ENCODE data around the gene TNFRSF8. TPM values are rescaled to one million over a fixed set of nuclear protein-coding genes. Genes with fewer than 3 reads are reported as not detected.

Gene TNFRSF8
- total and polyA plus RNA-seq, 2 of the 13 experiments (the other 11 are each of a cell fraction or from before 2014, with no cell fraction given): not detected

- TF ChIP-seq ZNF329 (CRISPR knock-in tag; IDR thresholded peaks at IDR 0.05; ENCODE audit: low read depth) (no peak), TFDP2 (CRISPR knock-in tag; IDR thresholded peaks at IDR 0.05) (no peak), ZNF598 (CRISPR knock-in tag; IDR thresholded peaks at IDR 0.05; ENCODE audit: borderline replicate concordance) (no peak)
Observed at GRCh38 chr1:12127206-12127810, 64.2 kb downstream of the TNFRSF8 start (continued).

- in situ Hi-C loops (cut with HindIII; ENCODE audit: extremely low pct_ligation_motif_present, low pct_unique_long_range_greater_than_20kb) (no loop called here), intact Hi-C loops (cut with micrococcal nuclease; ENCODE audit: unreplicated experiment) (no loop called here)
- no peak overlapping the region for H3K27ac ChIP-seq (ENCODE audit: extremely low read length, insufficient read depth, low read length)
- no peaks in the 10 kb centered on the region for H3K9me3 ChIP-seq (ENCODE audit: low read length)
- H3K79me2 ChIP-seq (ENCODE audit: insufficient read depth, low read length): no peaks in the 10 kb centered on the region
- WGBS (ENCODE audit: low lambda C conversion rate): 56% methylated on average over 6 of the region's 15 CpGs
- no peak for FAIRE-seq
- H3K4me1 ChIP-seq (ENCODE audit: insufficient read depth, low read length): peaks cover 25% of the 10 kb centered on the region
- no peak overlapping the region for H3K4me3 ChIP-seq (replicated peaks in 1 of 3; ENCODE audit: insufficient read depth in 1 of 3, low read depth in 2 of 3, low read length in 3 of 3)
- ChIA-PET CTCF (ENCODE audit: low intra/inter-chr PET ratio, low total read pairs) (no interaction called here), POLR2A (no interaction called here)
- peaks cover 5 to 25% of the 10 kb centered on the region in 2 experiments for H3K27me3 ChIP-seq (ENCODE audit: control insufficient read depth in 1 of 2, insufficient read depth in 2 of 2, low read length in 2 of 2)
- no peaks in the 10 kb centered on the region for H3K36me3 ChIP-seq (replicated peaks in 1 of 2; ENCODE audit: control insufficient read depth in 1 of 2, insufficient read depth in 2 of 2, low read length in 2 of 2)
- no peak overlapping the region for H2AFZ ChIP-seq (ENCODE audit: low read length)
- H4K20me1 ChIP-seq (ENCODE audit: insufficient read depth, low read length): no peaks in the 10 kb centered on the region
- no peak for DNase-seq (ENCODE audit: low spot score)
- TF ChIP-seq ZNF780A (CRISPR knock-in tag; IDR thresholded peaks at IDR 0.05) (no peak), ZNF674 (CRISPR knock-in tag; IDR thresholded peaks at IDR 0.05; ENCODE audit: low read depth) (no peak), ZNF33B (CRISPR knock-in tag; IDR thresholded peaks at IDR 0.05) (no peak)
- ATAC-seq: no peak
- no TSS peak for BruUV-seq (replicated peaks)
- no peak overlapping the region for H3K9ac ChIP-seq (ENCODE audit: insufficient read depth, low read depth, low read length)
- H3K4me2 ChIP-seq (ENCODE audit: low read depth, low read length): no peak overlapping the region
Observed at GRCh38 chr1:12128120-12128519, 65.0 kb downstream of the TNFRSF8 start.
